Heart right ventricle (tissue), 16 donors: ENCODE measurements around the gene TEAD2. TPM values are rescaled to one million over a fixed set of nuclear protein-coding genes. Genes with fewer than 3 reads are reported as not detected.
"Not testable (repeated sequence)": the region's sequence is repeated elsewhere in the genome, so short reads cannot be mapped to it uniquely, and the experiment has no call there.

Experiments
- ATAC-seq, 8 donors: fragments of 200-7000 bp; cut with Tn5 transposase; one replicate each; pipeline ENCODE4 v1.9.1; 2020; ENCODE audit warnings: mild to moderate bottlenecking in 8 of 8, moderate library complexity in 8 of 8, moderate number of reproducible peaks in 1 of 8
- DNase-seq, 2 donors: peaks; one replicate each; pipeline ENCODE4 v3.0.0-alpha.2; 2020
- H3K27ac ChIP-seq, 10 donors: fragments of 200-600 bp; sonication (generic) in 2 of 10; one replicate each; pipeline versions ENCODE4 v1.5.0 to v1.8.0; 2020 to 2022; ENCODE audit warnings: mild to moderate bottlenecking in 3 of 10
- H3K27me3 ChIP-seq, 7 donors: fragments of 200-600 bp; one replicate each; pipeline ENCODE4 v1.8.0; 2021 to 2022; ENCODE audit warnings: mild to moderate bottlenecking in 2 of 7
- H3K36me3 ChIP-seq, 9 donors: fragments of 200-600 bp; sonication (generic) in 1 of 9; one replicate each; pipeline versions ENCODE4 v1.5.0 to v1.8.0; 2020 to 2022; ENCODE audit warnings: mild to moderate bottlenecking in 2 of 9
- H3K4me1 ChIP-seq, 9 donors: fragments of 200-600 bp; sonication (generic) in 1 of 9; one replicate each; pipeline versions ENCODE4 v1.5.0 to v1.8.0; 2020 to 2022; ENCODE audit warnings: mild to moderate bottlenecking in 4 of 9
- H3K4me3 ChIP-seq, 10 donors: fragments of 200-600 bp; sonication (generic) in 2 of 10; one replicate each; pipeline versions ENCODE4 v1.5.0 to v1.8.0; 2020 to 2022; ENCODE audit warnings: mild to moderate bottlenecking in 7 of 10, moderate library complexity in 2 of 10
- H3K9me3 ChIP-seq, 11 donors: fragments of 200-600 bp in 10 of 11; sonication (generic) in 2 of 11; one replicate each; pipeline versions ENCODE4 v1.5.0 to v1.8.0; 2013 to 2022; ENCODE audit warnings: mild to moderate bottlenecking in 2 of 11, control low read depth in 1 of 11, moderate library complexity in 1 of 11
- CTCF ChIP-seq, 9 donors: fragments of 200-600 bp; sonication (generic) in 2 of 9; IDR thresholded peaks; one replicate each; pipeline versions ENCODE4 v1.5.0 to v1.8.0; 2021 to 2022; ENCODE audit warnings: antibody characterized with exemption in 9 of 9, mild to moderate bottlenecking in 5 of 9, moderate library complexity in 1 of 9
- WGBS, 2 donors: extraction: QIAGEN DNeasy Blood & Tissue Kit; methylation state at CpG; one replicate each; pipeline ENCODE4 v1.1.7; 2013; ENCODE audit warnings: inconsistent platforms in 1 of 2; 5-methylcytosine and 5-hydroxymethylcytosine counted together
- intact Hi-C, 10 donors: fragments of 100-400 bp; cut with DNase I; formaldehyde crosslinking; loops; one replicate each; pipeline versions ENCODE4 v1.11.1 to v1.14.2; 2022
- polyA plus RNA-seq, 2 donors: library from polyadenylated mRNA; stranded (reverse); fragments of 200-250 nt; gene quantifications; one replicate each; pipeline ENCODE4 v1.2.3, GENCODE V29; 2013
- total RNA-seq, 10 donors: library from RNA; stranded (reverse); fragmentation: NEBNext Ultra II Directional in 3 of 10; extraction: Animal tissue kit (Norgen Biotek cat#: 25700) in 3 of 10; gene quantifications; one replicate each; pipeline versions ENCODE4 v1.2.1 to v1.2.4, GENCODE V29; 2021 to 2023
- donor health status: Arrhythmogenic right ventricular cardiomyopathy.
- donor health status: ischemic (EF 13 %, LVEDD 7.1; RV severe dilation, severe dysfunction).
- donor health status: healthy with polysubstance abuse.
- donor health status: DM: no; HTN: yes; CAD: no.
- donor health status: DM: no; HTN: no; CAD: no.
- donor health status: ischemic (EF 25% LVEDD 6.9; RV normal size, moderate dysfunction).
- donor health status: ischemic (EF 25% LVEDD 5.7; RV mildly dilated, moderate dysfunction).
- donor health status: healthy.
- donor health status: DM: yes; HTN: yes; CAD: no.
- donor health status: Ischemic cardiomyopathy.
- donor health status: ischemic (EF 35%, LVEDD 5.7; RV mildly dilated, moderate dysfunction).
- donor health status: nonischemic (EF 11% LVEDD 7.7; RV severe dilation, severe dysfunction).
- donor health status: DM: yes; HTN: yes; CAD: no.
- donor health status: PGD.
- donor health status: ischemic (EF 29% LVEDD 5.4; RV normal size, mild dysfunction).
- donor health status: nonischemic (EF 23%, LVEDD 6.1; RV moderate dilation, normal function).

The TEAD2 gene
- total and polyA plus RNA-seq, 12 donors = 34.1 to 67.8 (median 45.1) TPM

GRCh38 chr19:49316284-49316683 lies 45.9 kb downstream of the TEAD2 start:
- intact Hi-C loops = loop anchor here in 1 of 10 donors (10.0 kb wide), 1 partner anchor 51 kb away; no protein-coding TSS in a partner anchor
- no peak for ATAC-seq

DNA sequence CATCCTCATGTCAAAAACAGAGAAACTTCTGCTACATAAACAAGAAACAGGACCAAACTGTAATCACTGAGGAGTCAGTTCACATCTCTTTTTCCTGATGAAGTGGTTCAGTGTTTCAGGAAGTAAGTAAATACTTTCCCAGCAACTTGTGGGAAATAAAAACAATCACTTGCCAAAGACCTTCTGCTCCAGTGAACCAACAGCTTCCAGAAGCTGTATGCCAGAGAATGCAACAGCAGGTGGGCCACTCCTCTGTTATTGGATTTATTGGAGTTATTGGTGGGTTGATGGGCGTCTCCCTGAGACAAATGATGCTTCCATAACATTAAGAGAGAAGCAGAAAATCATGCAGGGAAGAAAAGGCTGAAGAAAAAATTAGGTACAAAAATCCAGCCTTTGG lies 47.1 kb downstream of the TEAD2 start:
- H3K9me3 ChIP-seq = peaks cover 0 to 20% (median 14%) of the 10 kb centered on the region in 11 donors
- no peak for ATAC-seq
- H3K27ac ChIP-seq = no peak overlapping the region
- no peak for TF ChIP-seq CTCF (IDR thresholded peaks at IDR 0.05)
- intact Hi-C loops = loop anchor here in 1 of 10 donors (10.0 kb wide), 1 partner anchor 50 kb away; no protein-coding TSS in a partner anchor
- peaks cover 0 to 10% (median 0%) of the 10 kb centered on the region in 9 donors for H3K36me3 ChIP-seq
- no peak for DNase-seq
- peaks cover 0 to 9% (median 0%) of the 10 kb centered on the region in 9 donors for H3K4me1 ChIP-seq
- WGBS, 2 donors = 63 to 67% methylated on average over 1 of the region's 1 CpG
- no peak overlapping the region for H3K4me3 ChIP-seq
- no peaks in the 10 kb centered on the region for H3K27me3 ChIP-seq

More at GRCh38 chr19:49316284-49316683, 45.9 kb downstream of the TEAD2 start:
- Histone ChIP-seq H3K27me3 (no peaks in the 10 kb centered on the region), H3K27ac (no peak overlapping the region), H3K4me3 (no peak overlapping the region), H3K4me1 (peaks cover 0 to 9% (median 0%) of the 10 kb centered on the region in 9 donors), H3K36me3 (peaks cover 0 to 10% (median 0%) of the 10 kb centered on the region in 9 donors), H3K9me3 (peaks cover 0 to 32% (median 14%) of the 10 kb centered on the region in 11 donors)
- TF ChIP-seq CTCF (IDR thresholded peaks at IDR 0.05) = no peak
- no peak for DNase-seq

DNA sequence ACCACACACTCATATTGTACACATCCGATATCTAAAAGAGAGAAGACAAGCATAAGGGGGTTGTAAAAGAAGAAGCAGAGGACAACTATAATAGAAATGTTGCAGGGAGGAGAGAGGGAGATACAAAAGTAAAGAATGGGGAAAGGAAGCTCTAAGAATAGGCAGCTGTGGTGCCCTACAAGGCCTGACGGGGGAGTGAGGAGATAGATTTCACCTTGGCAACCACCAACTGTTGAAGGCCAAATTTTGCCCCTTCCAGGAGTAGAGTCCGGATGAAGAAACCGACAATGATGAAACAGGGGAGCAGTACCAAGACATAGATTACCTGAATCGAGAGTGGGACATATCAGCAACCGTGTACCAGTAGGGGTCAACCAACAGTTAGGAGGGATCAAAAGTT lies 53.1 kb downstream of the TEAD2 start:
- ATAC-seq (no peak), DNase-seq (no peak)
- H3K4me1 ChIP-seq = no peaks in the 10 kb centered on the region
- TF ChIP-seq CTCF (IDR thresholded peaks at IDR 0.05) = no peak
- peaks cover 0 to 21% (median 0%) of the 10 kb centered on the region in 9 donors for H3K36me3 ChIP-seq
- intact Hi-C loops = loop anchor here in 3 of 10 donors (10.0 kb wide), 1 partner anchor 84 kb away; no protein-coding TSS in a partner anchor
- H3K9me3 ChIP-seq = no peaks in the 10 kb centered on the region
- H3K4me3 ChIP-seq = no peak overlapping the region
- no peak overlapping the region for H3K27ac ChIP-seq
- H3K27me3 ChIP-seq = no peaks in the 10 kb centered on the region
- 90 to 94% methylated on average over 6 of the region's 6 CpGs for WGBS, 2 donors

DNA sequence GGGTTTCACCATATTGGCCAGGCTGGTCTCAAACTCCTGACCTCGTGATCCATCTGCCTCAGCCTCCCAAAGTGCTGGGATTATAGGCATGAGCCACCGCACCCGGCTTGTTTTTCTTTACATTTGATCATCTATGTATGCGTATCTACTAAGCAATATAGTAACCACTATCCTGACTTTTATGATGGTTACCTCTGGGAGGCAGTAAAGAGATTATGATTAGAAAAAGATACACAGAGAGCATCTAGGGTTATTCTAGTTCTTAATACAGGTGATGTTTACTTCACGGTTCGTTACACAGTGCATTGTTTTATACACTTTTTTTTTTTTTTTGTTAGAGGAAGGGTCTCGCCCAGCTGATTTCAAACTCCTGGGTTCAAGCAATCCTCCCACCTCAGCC lies 55.5 kb downstream of the TEAD2 start:
- Histone ChIP-seq H3K9me3 (peaks cover 0 to 12% (median 0%) of the 10 kb centered on the region in 11 donors), H3K36me3 (peaks cover 0 to 21% (median 0%) of the 10 kb centered on the region in 9 donors)
- H3K27ac ChIP-seq, DNase-seq, H3K4me3 ChIP-seq, H3K4me1 ChIP-seq, H3K27me3 ChIP-seq, ATAC-seq: not testable (repeated sequence)
- intact Hi-C loops = loop anchor here in 3 of 10 donors (10.0 kb wide), 1 partner anchor 82 kb away; no protein-coding TSS in a partner anchor
- 67 to 83% methylated on average over 7 of the region's 7 CpGs for WGBS, 2 donors

DNA sequence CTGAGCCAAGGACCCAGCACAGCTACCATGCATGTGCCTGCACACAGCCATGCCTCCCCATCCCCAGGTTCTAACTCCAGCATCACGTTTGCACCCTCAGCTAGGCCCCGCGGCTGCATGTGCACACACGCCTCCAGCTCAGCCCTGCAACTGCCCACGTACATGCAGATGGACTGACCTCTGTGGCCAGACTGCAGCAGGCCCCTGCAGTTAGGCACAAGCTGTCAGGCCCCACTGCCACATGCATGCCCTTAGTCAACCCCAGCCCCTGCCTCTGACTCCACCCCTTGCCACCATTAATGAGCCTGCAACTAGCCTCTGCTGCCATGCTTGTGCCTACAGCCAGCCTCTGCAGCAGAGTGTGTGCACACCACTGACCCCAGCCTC lies 60.4 kb downstream of the TEAD2 start:
- Histone ChIP-seq H3K36me3 (no peaks in the 10 kb centered on the region), H3K4me3 (no peak overlapping the region), H3K27me3 (no peaks in the 10 kb centered on the region), H3K4me1 (peaks cover 0 to 5% (median 0%) of the 10 kb centered on the region in 9 donors), H3K9me3 (peaks cover 0 to 12% (median 0%) of the 10 kb centered on the region in 11 donors), H3K27ac (no peak overlapping the region)
- intact Hi-C loops = loop anchor here in 7 of 10 donors (1.0 to 10.0 kb wide), 3 partner anchors 75 to 77 kb away; no protein-coding TSS in a partner anchor
- DNase-seq = no peak
- TF ChIP-seq CTCF (IDR thresholded peaks at IDR 0.05) = no peak
- ATAC-seq = peak in 1 of 8 donors; percentile 44
- WGBS, 2 donors = 83 to 86% methylated on average over 5 of the region's 5 CpGs
